Sigmoid colon (tissue), 4 donors: ENCODE results near the gene SPPL2B.

ENCODE experiments used
- EP300 ChIP-seq, 4 donors: sonication (generic); formaldehyde crosslinking; IDR thresholded peaks; one replicate each; pipeline ENCODE4 v1.6.1; 2017; ENCODE audit warnings: antibody characterized with exemption in 4 of 4
- POLR2AphosphoS5 ChIP-seq, 4 donors: sonication (generic); formaldehyde crosslinking; IDR thresholded peaks; one replicate each; pipeline ENCODE4 v1.6.1; 2017; ENCODE audit warnings: antibody characterized with exemption in 4 of 4
- TF ChIP-seq, protein P1 (sequence below), 4 experiments: fragments of 450-650 bp in 3 of 4; fragments of 200-600 bp in 1 of 4; IDR thresholded peaks; one replicate each; pipeline ENCODE4 v1.5.1; 2016 to 2019; ENCODE audit warnings: antibody characterized with exemption in 4 of 4, mild to moderate bottlenecking in 3 of 4, moderate library complexity in 2 of 4

GRCh38 chr19:2287585-2288337, 40.7 kb upstream of the SPPL2B start:
- TF ChIP-seq, protein P1, sequence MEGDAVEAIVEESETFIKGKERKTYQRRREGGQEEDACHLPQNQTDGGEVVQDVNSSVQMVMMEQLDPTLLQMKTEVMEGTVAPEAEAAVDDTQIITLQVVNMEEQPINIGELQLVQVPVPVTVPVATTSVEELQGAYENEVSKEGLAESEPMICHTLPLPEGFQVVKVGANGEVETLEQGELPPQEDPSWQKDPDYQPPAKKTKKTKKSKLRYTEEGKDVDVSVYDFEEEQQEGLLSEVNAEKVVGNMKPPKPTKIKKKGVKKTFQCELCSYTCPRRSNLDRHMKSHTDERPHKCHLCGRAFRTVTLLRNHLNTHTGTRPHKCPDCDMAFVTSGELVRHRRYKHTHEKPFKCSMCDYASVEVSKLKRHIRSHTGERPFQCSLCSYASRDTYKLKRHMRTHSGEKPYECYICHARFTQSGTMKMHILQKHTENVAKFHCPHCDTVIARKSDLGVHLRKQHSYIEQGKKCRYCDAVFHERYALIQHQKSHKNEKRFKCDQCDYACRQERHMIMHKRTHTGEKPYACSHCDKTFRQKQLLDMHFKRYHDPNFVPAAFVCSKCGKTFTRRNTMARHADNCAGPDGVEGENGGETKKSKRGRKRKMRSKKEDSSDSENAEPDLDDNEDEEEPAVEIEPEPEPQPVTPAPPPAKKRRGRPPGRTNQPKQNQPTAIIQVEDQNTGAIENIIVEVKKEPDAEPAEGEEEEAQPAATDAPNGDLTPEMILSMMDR (IDR thresholded peaks at IDR 0.05): no peak
- no peak for TF ChIP-seq EP300 (IDR thresholded peaks at IDR 0.05)
- no peak for TF ChIP-seq POLR2AphosphoS5 (IDR thresholded peaks at IDR 0.05)
